Measurements from ENCODE around the gene SSMEM1.

DNA sequence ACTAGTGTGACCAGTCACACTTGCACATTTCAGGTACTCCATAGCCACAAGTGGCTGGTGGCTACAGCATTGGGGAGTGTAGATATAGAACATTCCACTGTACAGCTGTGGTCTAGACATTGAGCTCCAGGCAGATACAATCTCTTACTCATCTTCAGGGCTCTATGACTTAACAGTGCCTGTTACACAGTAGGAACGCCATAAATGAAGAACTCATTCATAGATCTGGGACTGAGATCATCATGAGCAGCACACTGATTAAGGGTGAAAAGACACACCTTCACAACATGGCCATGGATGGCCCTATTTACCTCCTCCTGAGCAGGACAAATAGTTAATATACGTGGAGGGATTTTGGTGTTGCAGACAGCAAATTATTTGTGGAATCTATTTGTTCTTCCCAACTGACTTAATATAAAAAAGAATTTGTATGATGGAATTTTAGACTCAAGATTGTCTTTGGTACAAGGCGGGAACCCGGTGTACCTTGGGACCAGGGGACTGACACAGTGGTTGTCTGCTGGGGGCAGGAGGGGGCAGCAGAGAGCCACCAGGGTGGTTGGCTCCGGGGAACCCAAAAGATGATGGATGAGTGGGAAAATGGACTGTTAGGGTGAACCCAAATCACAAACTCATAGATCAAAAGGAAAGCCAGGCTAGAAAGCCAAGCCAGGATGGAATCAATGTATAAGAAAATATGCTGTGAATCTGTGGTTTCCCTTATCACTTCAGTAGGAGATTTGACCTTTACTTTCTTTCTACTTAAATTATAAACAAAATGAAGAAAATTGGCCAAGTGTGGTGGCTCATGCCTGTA is 34.7 kb downstream of the SSMEM1 start:
- no peak for TF ChIP-seq POLR2A (IDR thresholded peaks at IDR 0.05; ENCODE audit: low read depth, low read length)
- no peak for TF ChIP-seq POLR2AphosphoS5 (IDR thresholded peaks at IDR 0.05; ENCODE audit: low read depth, low read length)
- no peak for TF ChIP-seq TAF1 (IDR thresholded peaks at IDR 0.05; ENCODE audit: low read depth, low read length)
- no peak for TF ChIP-seq SPI1 (IDR thresholded peaks at IDR 0.05; ENCODE audit: low read depth, low read length)
